ENCODE measurements around the gene KCNG2.
A peak's percentile ranks its signal among the peaks of the same experiment; 100 is the strongest.

Gene KCNG2

DNA sequence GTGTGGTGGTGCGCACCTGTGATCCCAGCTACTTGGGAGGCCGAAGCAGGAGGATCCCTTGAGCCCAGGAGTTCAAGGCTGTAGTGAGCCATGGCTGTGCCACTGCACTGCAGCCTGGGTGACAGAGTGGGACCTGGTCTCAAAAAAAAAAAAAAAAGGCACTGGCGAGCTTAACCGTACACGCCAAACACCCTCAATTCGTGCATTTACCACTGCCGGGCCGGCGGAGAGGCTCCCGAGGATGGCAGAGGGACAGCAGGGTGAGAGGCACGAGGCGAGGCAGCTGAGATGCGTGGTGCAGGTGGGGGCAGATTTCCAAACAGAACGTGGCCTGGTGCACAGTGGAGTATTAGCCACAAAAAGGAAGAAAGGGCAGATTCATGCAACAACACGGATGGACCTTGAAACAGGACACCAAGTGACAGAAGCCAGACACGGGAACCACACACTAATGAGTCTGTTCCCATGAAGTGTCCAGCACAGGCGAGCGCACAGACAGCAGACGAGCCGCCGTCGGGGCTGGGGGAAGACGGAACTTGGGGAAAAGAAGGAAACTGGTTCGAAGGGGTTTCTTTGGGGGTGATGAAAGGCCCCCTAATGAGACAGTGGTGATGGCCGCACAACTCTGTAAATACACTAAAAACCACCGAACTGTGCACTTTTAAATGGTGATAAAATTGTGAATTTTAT is 126.3 kb downstream of the KCNG2 start:
- no peaks in the 10 kb centered on the region for H3K27me3 ChIP-seq (ENCODE audit: insufficient read depth, low read length)
- H3K36me3 ChIP-seq (ENCODE audit: control insufficient read depth in 1 of 2, insufficient read depth in 2 of 2, low read length in 2 of 2), result peaks cover 8 to 17% of the 10 kb centered on the region in 2 experiments
- no peak overlapping the region for H2BK12ac ChIP-seq (ENCODE audit: low read length)
- H3K9ac ChIP-seq (ENCODE audit: low read length), result no peak overlapping the region
- peak overlapping the region; percentile 51 for H3K18ac ChIP-seq (ENCODE audit: low read length)
- H3K4ac ChIP-seq (ENCODE audit: low read depth, low read length), result no peak overlapping the region
- H2AFZ ChIP-seq (ENCODE audit: insufficient read depth, low read length, poor library complexity), result no peak overlapping the region
- no peak overlapping the region for H4K91ac ChIP-seq (ENCODE audit: low read depth, low read length)
- no peak for DNase-seq
- H3K79me2 ChIP-seq (ENCODE audit: control insufficient read depth, insufficient read depth, low read length, poor library complexity), result no peaks in the 10 kb centered on the region
- no CpG with 5 or more reads among the region's 26 CpGs for WGBS (ENCODE audit: extremely low coverage, insufficient coverage, insufficient read length)
- no peaks in the 10 kb centered on the region for H3K79me1 ChIP-seq (ENCODE audit: low read length)
- no peak overlapping the region for H2BK5ac ChIP-seq (ENCODE audit: low read depth, low read length, poor library complexity)
- no peak overlapping the region for H4K8ac ChIP-seq (ENCODE audit: low read depth, low read length)
- H3K14ac ChIP-seq (ENCODE audit: low read length), result no peak overlapping the region
- H2BK120ac ChIP-seq (ENCODE audit: insufficient read depth, low read length, poor library complexity), result no peak overlapping the region
- H3K9me3 ChIP-seq (ENCODE audit: insufficient read depth, low read depth, low read length), result peaks cover 11% of the 10 kb centered on the region
- no peak overlapping the region for H3K4me3 ChIP-seq (ENCODE audit: low read depth, low read length)
- no peak overlapping the region for H3K23ac ChIP-seq (ENCODE audit: low read length)
- no peak overlapping the region for H3K4me2 ChIP-seq (ENCODE audit: low read length)
- no peak overlapping the region for H3K27ac ChIP-seq (ENCODE audit: low read depth, low read length)
- H4K12ac ChIP-seq (ENCODE audit: low read depth, low read length), result no peak overlapping the region
- peaks cover 0 to 2% of the 10 kb centered on the region in 2 experiments for H3K4me1 ChIP-seq (ENCODE audit: control insufficient read depth in 1 of 2, insufficient read depth in 2 of 2, low read length in 2 of 2)
- H2AK5ac ChIP-seq (ENCODE audit: low read length), result no peak overlapping the region

DNA sequence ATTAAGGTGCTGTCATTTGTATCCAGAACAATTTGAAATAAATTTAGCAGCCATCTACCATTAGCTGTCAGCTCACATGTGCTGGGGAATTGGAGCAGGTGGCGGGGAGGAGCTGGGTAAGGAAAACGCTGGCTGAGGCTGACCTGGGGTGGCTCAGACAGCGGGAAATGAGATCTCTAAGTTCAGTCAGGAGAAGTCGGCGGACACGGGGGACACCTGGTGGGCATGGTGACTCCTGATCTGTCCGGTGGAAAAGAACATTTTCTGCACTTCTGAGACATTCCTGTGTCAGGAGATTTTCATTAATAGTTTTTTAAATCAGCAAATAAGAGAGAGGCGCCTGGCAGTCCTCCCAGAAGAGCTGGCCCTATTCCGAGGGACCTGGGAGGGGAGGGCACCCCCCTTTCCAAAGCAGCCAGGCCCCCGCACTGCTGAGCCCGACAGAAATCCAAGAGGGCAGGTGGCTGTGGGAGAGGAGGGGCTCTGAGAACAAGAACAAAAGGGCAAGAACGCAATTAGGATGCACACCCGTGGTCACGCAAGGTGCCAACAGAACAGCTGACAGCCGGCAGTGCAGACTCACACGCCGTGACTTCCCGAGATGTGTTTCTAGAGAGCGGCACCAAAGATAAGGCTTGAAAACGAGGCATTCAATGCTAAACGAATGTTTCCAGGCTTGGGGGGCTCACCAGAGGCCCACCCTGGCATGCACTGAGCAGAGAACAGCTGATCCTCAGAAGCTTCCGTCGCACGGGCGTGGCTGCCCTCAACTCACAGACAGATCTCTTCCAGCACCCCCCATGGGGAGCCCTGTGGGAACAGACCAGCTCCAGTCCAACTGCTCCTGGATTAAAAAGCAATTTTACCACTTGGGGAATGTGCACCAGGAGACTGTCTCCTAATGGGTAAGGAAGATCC is 127.3 kb downstream of the KCNG2 start:
- H3K14ac ChIP-seq (ENCODE audit: low read length), result no peak overlapping the region
- peaks cover 8% of the 10 kb centered on the region for H3K9me3 ChIP-seq (ENCODE audit: insufficient read depth, low read depth, low read length)
- H2BK5ac ChIP-seq (ENCODE audit: low read depth, low read length, poor library complexity), result no peak overlapping the region
- H3K9ac ChIP-seq (ENCODE audit: low read length), result no peak overlapping the region
- no peak for DNase-seq
- H3K79me2 ChIP-seq (ENCODE audit: control insufficient read depth, insufficient read depth, low read length, poor library complexity), result no peaks in the 10 kb centered on the region
- H3K18ac ChIP-seq (ENCODE audit: low read length), result no peak overlapping the region
- H4K12ac ChIP-seq (ENCODE audit: low read depth, low read length), result no peak overlapping the region
- no peak overlapping the region for H3K27ac ChIP-seq (ENCODE audit: low read depth, low read length)
- no peak overlapping the region for H4K91ac ChIP-seq (ENCODE audit: low read depth, low read length)
- no peak overlapping the region for H2BK120ac ChIP-seq (ENCODE audit: insufficient read depth, low read length, poor library complexity)
- no peak overlapping the region for H2AK5ac ChIP-seq (ENCODE audit: low read length)
- H3K4me3 ChIP-seq (ENCODE audit: low read depth, low read length), result no peak overlapping the region
- no peak overlapping the region for H2AFZ ChIP-seq (ENCODE audit: insufficient read depth, low read length, poor library complexity)
- no peak overlapping the region for H3K4ac ChIP-seq (ENCODE audit: low read depth, low read length)
- no peak overlapping the region for H2BK12ac ChIP-seq (ENCODE audit: low read length)
- no peaks in the 10 kb centered on the region for H3K79me1 ChIP-seq (ENCODE audit: low read length)
- no peak overlapping the region for H3K4me2 ChIP-seq (ENCODE audit: low read length)
- H3K36me3 ChIP-seq (ENCODE audit: control insufficient read depth in 1 of 2, insufficient read depth in 2 of 2, low read length in 2 of 2), result peaks cover 5 to 15% of the 10 kb centered on the region in 2 experiments
- H4K8ac ChIP-seq (ENCODE audit: low read depth, low read length), result no peak overlapping the region
- peaks cover 0 to 2% of the 10 kb centered on the region in 2 experiments for H3K4me1 ChIP-seq (ENCODE audit: control insufficient read depth in 1 of 2, insufficient read depth in 2 of 2, low read length in 2 of 2)
- no CpG with 5 or more reads among the region's 25 CpGs for WGBS (ENCODE audit: extremely low coverage, insufficient coverage, insufficient read length)
- H3K27me3 ChIP-seq (ENCODE audit: insufficient read depth, low read length), result no peaks in the 10 kb centered on the region
- no peak overlapping the region for H3K23ac ChIP-seq (ENCODE audit: low read length)

DNA sequence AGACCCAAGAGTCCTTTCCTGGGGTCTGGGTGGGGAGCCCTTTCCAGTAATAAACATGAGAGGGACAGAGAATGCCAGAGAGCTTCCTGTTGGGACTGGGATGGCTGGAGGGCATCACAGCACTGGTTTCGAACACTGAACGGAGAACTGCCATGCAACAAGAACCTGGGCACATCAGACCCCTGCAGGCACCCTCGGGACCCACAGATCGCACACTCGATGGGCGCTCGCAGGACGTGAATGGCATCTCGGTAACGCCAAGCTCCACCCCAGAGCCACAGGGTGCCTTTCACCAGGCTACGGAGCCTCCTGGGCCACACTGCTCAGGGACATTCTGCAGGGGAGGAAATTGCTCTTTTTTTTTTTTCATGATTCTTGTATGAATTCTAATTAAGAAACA is 128.6 kb downstream of the KCNG2 start:
- H3K18ac ChIP-seq (ENCODE audit: low read length), result no peak overlapping the region
- H2BK12ac ChIP-seq (ENCODE audit: low read length), result no peak overlapping the region
- peaks cover 5 to 15% of the 10 kb centered on the region in 2 experiments for H3K36me3 ChIP-seq (ENCODE audit: control insufficient read depth in 1 of 2, insufficient read depth in 2 of 2, low read length in 2 of 2)
- H4K8ac ChIP-seq (ENCODE audit: low read depth, low read length), result peak overlapping the region; percentile 7
- H2AK5ac ChIP-seq (ENCODE audit: low read length), result no peak overlapping the region
- no peak overlapping the region for H4K91ac ChIP-seq (ENCODE audit: low read depth, low read length)
- WGBS (ENCODE audit: extremely low coverage, insufficient coverage, insufficient read length), result no CpG with 5 or more reads among the region's 11 CpGs
- H2BK120ac ChIP-seq (ENCODE audit: insufficient read depth, low read length, poor library complexity), result no peak overlapping the region
- no peak overlapping the region for H3K14ac ChIP-seq (ENCODE audit: low read length)
- H3K4ac ChIP-seq (ENCODE audit: low read depth, low read length), result no peak overlapping the region
- no peak overlapping the region for H2AFZ ChIP-seq (ENCODE audit: insufficient read depth, low read length, poor library complexity)
- no peaks in the 10 kb centered on the region for H3K79me2 ChIP-seq (ENCODE audit: control insufficient read depth, insufficient read depth, low read length, poor library complexity)
- H4K12ac ChIP-seq (ENCODE audit: low read depth, low read length), result no peak overlapping the region
- H3K4me2 ChIP-seq (ENCODE audit: low read length), result no peak overlapping the region
- H3K79me1 ChIP-seq (ENCODE audit: low read length), result no peaks in the 10 kb centered on the region
- no peak overlapping the region for H3K27ac ChIP-seq (ENCODE audit: low read depth, low read length)
- H3K9me3 ChIP-seq (ENCODE audit: insufficient read depth, low read depth, low read length), result peaks cover 7% of the 10 kb centered on the region
- no peak overlapping the region for H3K4me3 ChIP-seq (ENCODE audit: low read depth, low read length)
- H2BK5ac ChIP-seq (ENCODE audit: low read depth, low read length, poor library complexity), result no peak overlapping the region
- H3K27me3 ChIP-seq (ENCODE audit: insufficient read depth, low read length), result no peaks in the 10 kb centered on the region
- H3K9ac ChIP-seq (ENCODE audit: low read length), result no peak overlapping the region
- peaks cover 0 to 2% of the 10 kb centered on the region in 2 experiments for H3K4me1 ChIP-seq (ENCODE audit: control insufficient read depth in 1 of 2, insufficient read depth in 2 of 2, low read length in 2 of 2)
- no peak for DNase-seq
- H3K23ac ChIP-seq (ENCODE audit: low read length), result no peak overlapping the region

DNA sequence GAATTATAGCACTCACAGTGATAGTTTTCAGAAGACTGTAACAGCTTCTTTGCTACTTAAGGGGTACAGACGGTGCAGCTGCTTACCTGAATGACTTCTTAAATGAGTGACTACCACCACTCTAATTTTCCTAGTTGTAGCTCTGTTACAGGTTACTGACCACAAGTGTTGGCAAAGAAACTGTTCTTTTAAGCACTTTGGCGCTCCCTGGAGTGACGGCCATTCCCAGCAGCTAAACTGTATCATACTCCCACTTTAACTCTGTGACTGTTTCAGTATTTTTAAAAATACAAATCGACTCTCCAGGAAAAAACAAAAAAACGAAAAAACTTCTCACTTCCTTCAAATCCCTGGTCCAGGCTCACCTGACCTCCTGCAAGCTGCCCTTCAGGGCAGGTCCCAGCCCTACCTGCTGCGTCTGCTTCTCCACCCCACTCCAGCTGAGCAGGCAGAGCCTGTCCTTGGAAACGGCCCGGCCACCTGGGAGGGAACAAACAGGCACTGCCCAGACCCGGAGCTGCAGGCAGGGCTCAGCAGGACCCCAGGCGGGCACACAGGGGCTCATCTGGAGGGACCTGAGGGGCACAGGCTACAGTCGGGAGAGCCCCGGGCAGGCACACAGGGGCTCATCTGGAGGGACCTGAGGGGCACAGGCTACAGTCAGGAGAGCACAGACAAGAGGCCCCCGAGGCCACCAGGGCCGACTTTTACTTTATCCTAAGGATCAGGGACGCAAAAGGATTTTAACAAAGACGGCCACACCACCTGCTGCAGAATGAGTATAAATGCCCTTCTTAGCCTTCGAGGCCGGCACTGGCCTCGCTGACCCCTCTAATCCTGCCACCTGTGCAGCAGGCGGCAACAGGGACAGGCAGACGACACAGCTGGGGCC is 129.2 kb downstream of the KCNG2 start:
- Histone ChIP-seq H2AK5ac (ENCODE audit: low read length) (no peak overlapping the region), H2BK120ac (ENCODE audit: insufficient read depth, low read length, poor library complexity) (no peak overlapping the region), H3K4me2 (ENCODE audit: low read length) (no peak overlapping the region), H3K18ac (ENCODE audit: low read length) (no peak overlapping the region), H2AFZ (ENCODE audit: insufficient read depth, low read length, poor library complexity) (no peak overlapping the region), H3K4me3 (ENCODE audit: low read depth, low read length) (no peak overlapping the region), H3K79me1 (ENCODE audit: low read length) (no peaks in the 10 kb centered on the region), H3K9me3 (ENCODE audit: insufficient read depth, low read depth, low read length) (peaks cover 7% of the 10 kb centered on the region), H3K27me3 (ENCODE audit: insufficient read depth, low read length) (no peaks in the 10 kb centered on the region), H3K23ac (ENCODE audit: low read length) (no peak overlapping the region), H2BK5ac (ENCODE audit: low read depth, low read length, poor library complexity) (no peak overlapping the region), H4K91ac (ENCODE audit: low read depth, low read length) (no peak overlapping the region), H3K14ac (ENCODE audit: low read length) (no peak overlapping the region), H3K27ac (ENCODE audit: low read depth, low read length) (no peak overlapping the region), H3K9ac (ENCODE audit: low read length) (no peak overlapping the region), H4K8ac (ENCODE audit: low read depth, low read length) (no peak overlapping the region), H2BK12ac (ENCODE audit: low read length) (no peak overlapping the region), H3K4ac (ENCODE audit: low read depth, low read length) (no peak overlapping the region), H3K79me2 (ENCODE audit: control insufficient read depth, insufficient read depth, low read length, poor library complexity) (no peaks in the 10 kb centered on the region), H3K36me3 (ENCODE audit: control insufficient read depth in 1 of 2, insufficient read depth in 2 of 2, low read length in 2 of 2) (peaks cover 5 to 15% of the 10 kb centered on the region in 2 experiments), H3K4me1 (ENCODE audit: control insufficient read depth in 1 of 2, insufficient read depth in 2 of 2, low read length in 2 of 2) (peaks cover 0 to 2% of the 10 kb centered on the region in 2 experiments), H4K12ac (ENCODE audit: low read depth, low read length) (no peak overlapping the region)
- no peak for DNase-seq
- no CpG with 5 or more reads among the region's 21 CpGs for WGBS (ENCODE audit: extremely low coverage, insufficient coverage, insufficient read length)

All from trophoblast cell (in vitro differentiated cells and primary cell).